ENCODE results near the gene SAMD11.

The SAMD11 gene

GRCh38 chr1:940107-941014 is 16.6 kb downstream of the SAMD11 start:
- no peak overlapping the region for H3K27ac ChIP-seq
- TF ChIP-seq ZFX (IDR thresholded peaks at IDR 0.05) (no peak), CTCF (conservative IDR thresholded peaks at IDR 0.05) (no peak)

- H3K27ac ChIP-seq = peak overlapping the region; percentile 45
These were observed 17.4 kb downstream of the SAMD11 start for GRCh38 chr1:941015-941587.

GRCh38 chr1:941588-942383 is 18.1 kb downstream of the SAMD11 start:
- peak overlapping the region; percentile 45 for H3K27ac ChIP-seq
- TF ChIP-seq ZFX (IDR thresholded peaks at IDR 0.05) (peak; percentile 14; the same call in 1 of the 2 replicates), CTCF (conservative IDR thresholded peaks at IDR 0.05) (no peak)

More at GRCh38 chr1:941015-941587, 17.4 kb downstream of the SAMD11 start:
- TF ChIP-seq CTCF (conservative IDR thresholded peaks at IDR 0.05) (no peak), ZFX (IDR thresholded peaks at IDR 0.05) (no peak)

- H3K27ac ChIP-seq = peak overlapping the region; percentile 45
- TF ChIP-seq CTCF (conservative IDR thresholded peaks at IDR 0.05) (no peak), ZFX (IDR thresholded peaks at IDR 0.05) (no peak)
These were observed 18.7 kb downstream of the SAMD11 start for GRCh38 chr1:942411-942821.

- no peak for TF ChIP-seq CTCF (conservative IDR thresholded peaks at IDR 0.05)
- TF ChIP-seq ZFX (IDR thresholded peaks at IDR 0.05) = no peak
- H3K27ac ChIP-seq = peak overlapping the region; percentile 45; the same call in 1 of the 2 replicates
These were observed 19.3 kb downstream of the SAMD11 start for GRCh38 chr1:942864-943533.

- TF ChIP-seq ZFX (IDR thresholded peaks at IDR 0.05) = no peak
- TF ChIP-seq CTCF (conservative IDR thresholded peaks at IDR 0.05) = no peak
- H3K27ac ChIP-seq = no peak overlapping the region
These were observed 20.0 kb downstream of the SAMD11 start for GRCh38 chr1:943545-944340.

Data from C4-2B (cell line).